ENCODE results near the gene UTP4. TPM values are rescaled to one million over a fixed set of nuclear protein-coding genes. Genes with fewer than 3 reads are reported as not detected.
"Not testable (repeated sequence)": the region's sequence is repeated elsewhere in the genome, so short reads cannot be mapped to it uniquely, and the experiment has no call there.

Gene UTP4
- total RNA-seq, 1 experiment from 2014 or later: 24.3 TPM

GRCh38 chr16:69110406-69110805 is 22.0 kb upstream of the UTP4 start:
- no peak for DNase-seq (ENCODE audit: low read depth)

GRCh38 chr16:69111216-69111875 is 21.1 kb upstream of the UTP4 start:
- DNase-seq (ENCODE audit: low read depth): no peak

GRCh38 chr16:69111876-69112230 is 20.6 kb upstream of the UTP4 start:
- no peak for DNase-seq (ENCODE audit: low read depth)

- DNase-seq (ENCODE audit: low read depth): peak; percentile 51
Measured at GRCh38 chr16:69112285-69113129, 19.9 kb upstream of the UTP4 start.

- DNase-seq (ENCODE audit: low read depth): no peak
Measured at GRCh38 chr16:69113216-69113615, 19.2 kb upstream of the UTP4 start.

- no peak for DNase-seq (ENCODE audit: low read depth)
Measured at GRCh38 chr16:69114346-69114975, 18.0 kb upstream of the UTP4 start.

- no peak for DNase-seq (ENCODE audit: low read depth)
Measured at GRCh38 chr16:69114976-69115355, 17.5 kb upstream of the UTP4 start.

- DNase-seq (ENCODE audit: low read depth): no peak
Measured at GRCh38 chr16:69115361-69115760, 17.1 kb upstream of the UTP4 start.

GRCh38 chr16:69115837-69116236 is 16.6 kb upstream of the UTP4 start:
- no peak for DNase-seq (ENCODE audit: low read depth)

- no peak for DNase-seq (ENCODE audit: low read depth)
Measured at GRCh38 chr16:69116256-69116875, 16.1 kb upstream of the UTP4 start.

GRCh38 chr16:69116906-69117305 is 15.5 kb upstream of the UTP4 start:
- DNase-seq (ENCODE audit: low read depth): no peak

- DNase-seq (ENCODE audit: low read depth): no peak
Measured at GRCh38 chr16:69118468-69118867, 14.0 kb upstream of the UTP4 start.

GRCh38 chr16:69118994-69119393 is 13.5 kb upstream of the UTP4 start:
- DNase-seq (ENCODE audit: low read depth): no peak

- DNase-seq (ENCODE audit: low read depth): no peak
Measured at GRCh38 chr16:69119536-69119935, 12.9 kb upstream of the UTP4 start.

- no peak for DNase-seq (ENCODE audit: low read depth)
Measured at GRCh38 chr16:69120096-69120664, 12.3 kb upstream of the UTP4 start.

GRCh38 chr16:69123910-69124309 is 8.5 kb upstream of the UTP4 start:
- peak; percentile 56 for DNase-seq (ENCODE audit: low read depth)

- DNase-seq (ENCODE audit: low read depth): not testable (repeated sequence)
Measured at GRCh38 chr16:69124406-69124805, 8.0 kb upstream of the UTP4 start.

- not testable (repeated sequence) for DNase-seq (ENCODE audit: low read depth)
Measured at GRCh38 chr16:69124961-69125360, 7.5 kb upstream of the UTP4 start.

GRCh38 chr16:69126221-69126620 is 6.2 kb upstream of the UTP4 start:
- DNase-seq (ENCODE audit: low read depth): no peak

GRCh38 chr16:69126801-69127200 is 5.6 kb upstream of the UTP4 start:
- not testable (repeated sequence) for DNase-seq (ENCODE audit: low read depth)

GRCh38 chr16:69127966-69128510 is 4.4 kb upstream of the UTP4 start:
- DNase-seq (ENCODE audit: low read depth): no peak

GRCh38 chr16:69130461-69130860 is 2.0 kb upstream of the UTP4 start:
- no peak for DNase-seq (ENCODE audit: low read depth)
